ENCODE data around the gene LINGO1.

GRCh38 chr15:77584201-77584600 lies 48.5 kb downstream of the LINGO1 start:
- TF ChIP-seq ZNF23 (CRISPR knock-in tag; IDR thresholded peaks at IDR 0.05), result no peak
- no peak for TF ChIP-seq ZBTB7A (IDR thresholded peaks at IDR 0.05; ENCODE audit: borderline replicate concordance, control insufficient read depth, low read depth, low read length)
- TF ChIP-seq CTCF (IDR thresholded peaks at IDR 0.05 in 2 of 3, conservative IDR thresholded peaks at IDR 0.05 in 1 of 3; ENCODE audit: insufficient read depth in 2 of 3, low read depth in 1 of 3, low read length in 3 of 3), result peak; percentile 58 to 63 (median 60)
- no peak for TF ChIP-seq USF1 (CRISPR knock-in tag; IDR thresholded peaks at IDR 0.05)
